Spleen (tissue), 7 donors: ENCODE data around the gene MUC20.

Experiments used
- CTCF ChIP-seq, 11 experiments: fragments of 200-600 bp in 7 of 11; fragments of 450-650 bp in 4 of 11; sonication (generic) in 4 of 11; IDR thresholded peaks in 8 of 11; conservative IDR thresholded peaks in 3 of 11; 1 replicate in 7 of 11; 2 replicates in 4 of 11; pipeline versions ENCODE4 v1.4.0 to v1.8.0; 2016 to 2021; ENCODE audit warnings: antibody characterized with exemption in 11 of 11, inconsistent platforms in 4 of 11, mild to moderate bottlenecking in 1 of 11
- POLR2A ChIP-seq, 3 donors: fragments of 450-650 bp; IDR thresholded peaks; one replicate each; pipeline ENCODE4 v1.5.1; 2017; ENCODE audit warnings: antibody characterized with exemption in 3 of 3, mild to moderate bottlenecking in 1 of 3
- POLR2AphosphoS5 ChIP-seq, 3 donors: sonication (generic); formaldehyde crosslinking; IDR thresholded peaks; one replicate each; pipeline ENCODE4 v1.5.1; 2017; ENCODE audit warnings: antibody characterized with exemption in 3 of 3
- donor health status: DM: no; HTN: no; CAD: no; lungs with moderate emphysema.
- donor health status: DM: no; HTN: no; CAD: no.
- donor health status: DM: no; HTN: no; CAD: no.

- no peak for TF ChIP-seq CTCF (IDR thresholded peaks at IDR 0.05 in 8 of 11, conservative IDR thresholded peaks at IDR 0.05 in 3 of 11)
- no peak for TF ChIP-seq POLR2A (IDR thresholded peaks at IDR 0.05)
- TF ChIP-seq POLR2AphosphoS5 (IDR thresholded peaks at IDR 0.05), result no peak
Observed at GRCh38 chr3:195767792-195768191, 47.0 kb downstream of the MUC20 start.
